Caco-2 (cell line): Measurements from ENCODE around the gene SKOR1. TPM values are rescaled to one million over a fixed set of nuclear protein-coding genes. Genes with fewer than 3 reads are reported as not detected.

ENCODE experiments used
- BruUV-seq: library from RNA; stranded (reverse); fragments of 400-500 nt; replicated peaks from 2 replicates; lab custom pipeline; 2021; lab: Mats Ljungman, UMichigan
- CTCF ChIA-PET: fragments of 300-600 bp; sonication (Branson Sonifier 250); formaldehyde crosslinking; loops from one replicate; lab custom pipeline; 2022; ENCODE audit warnings: antibody characterized with exemption; lab: Charles Lee
- POLR2A ChIA-PET: fragments of 300-600 bp; sonication (Branson Sonifier 250); formaldehyde crosslinking; loops from one replicate; lab custom pipeline; 2022; ENCODE audit warnings: antibody characterized with exemption; lab: Charles Lee
- DNase-seq, 2 experiments: peaks; one replicate each; pipeline versions ENCODE4 v3.0.0 to v3.0.0-alpha.2; 2020 to 2022
- H3K27me3 ChIP-seq: replicated peaks from 2 replicates; pipeline ENCODE4 v1.6.0; 2011; ENCODE audit warnings: low read length; ENCODE audit not compliant: control insufficient read depth, insufficient read depth
- H3K36me3 ChIP-seq: 2 replicates; pipeline ENCODE4 v1.5.1; 2011; ENCODE audit warnings: low read length; ENCODE audit not compliant: control insufficient read depth, insufficient read depth
- H3K4me1 ChIP-seq: fragments of 250-450 bp; sonication (Bioruptor Pico); 2 replicates; pipeline ENCODE4 v1.5.1; 2020; ENCODE audit warnings: mild to moderate bottlenecking
- H3K4me3 ChIP-seq: 2 replicates; pipeline ENCODE4 v1.5.1; 2011; ENCODE audit warnings: low read depth, mild to moderate bottlenecking, control low read depth, low read length
- H3K9me3 ChIP-seq: fragments of 250-450 bp; sonication (Bioruptor Pico); 2 replicates; pipeline ENCODE4 v1.5.1; 2020; ENCODE audit warnings: mild to moderate bottlenecking, moderate library complexity
- H3K27ac Mint-ChIP-seq: one replicate; pipeline ENCODE4 v1.8.0; 2022; ENCODE audit warnings: mixed read lengths; ENCODE audit not compliant: unreplicated experiment
- H3K27me3 Mint-ChIP-seq: one replicate; pipeline ENCODE4 v1.8.0; 2022; ENCODE audit warnings: mixed read lengths; ENCODE audit not compliant: insufficient read depth, unreplicated experiment
- H3K36me3 Mint-ChIP-seq: one replicate; pipeline ENCODE4 v1.8.0; 2022; ENCODE audit warnings: mild to moderate bottlenecking, mixed read lengths; ENCODE audit not compliant: insufficient read depth, unreplicated experiment
- H3K4me1 Mint-ChIP-seq: one replicate; pipeline ENCODE4 v1.8.0; 2022; ENCODE audit warnings: low read depth, mixed read lengths; ENCODE audit not compliant: unreplicated experiment
- H3K4me3 Mint-ChIP-seq: one replicate; pipeline ENCODE4 v1.8.0; 2022; ENCODE audit warnings: mild to moderate bottlenecking, moderate library complexity, mixed read lengths; ENCODE audit not compliant: unreplicated experiment
- H3K9me3 Mint-ChIP-seq: one replicate; pipeline ENCODE4 v1.8.0; 2022; ENCODE audit warnings: mixed read lengths; ENCODE audit not compliant: unreplicated experiment
- CTCF ChIP-seq, 2 experiments: fragments of 200-600 bp in 1 of 2; IDR thresholded peaks; 1 replicate in 1 of 2; 2 replicates in 1 of 2; pipeline versions ENCODE4 v1.5.1 to v1.8.0; 2011 to 2022; ENCODE audit warnings: antibody characterized with exemption in 1 of 2, control low read depth in 1 of 2, inconsistent platforms in 1 of 2, low read depth in 1 of 2, low read length in 1 of 2, mild to moderate bottlenecking in 1 of 2, moderate library complexity in 1 of 2; ENCODE audit not compliant: insufficient read depth in 1 of 2, severe bottlenecking in 1 of 2, unreplicated experiment in 1 of 2
- intact Hi-C: fragments of 100-400 bp; cut with micrococcal nuclease; formaldehyde crosslinking; loops from one replicate; pipeline ENCODE4 v1.10.0; 2022; ENCODE audit not compliant: unreplicated experiment
- total RNA-seq: library from RNA; stranded (reverse); gene quantifications from 2 replicates; pipeline ENCODE4 v1.2.3, GENCODE V29; 2022

Gene SKOR1
- total RNA-seq, 1 experiment from 2014 or later: not detected

- peak; percentile 48 to 58 for DNase-seq
- Mint-ChIP-seq H3K4me1 (peaks cover 27% of the 10 kb centered on the region), H3K27ac (peak overlapping the region; percentile 95), H3K4me3 (peak overlapping the region; percentile 70), H3K9me3 (no peaks in the 10 kb centered on the region), H3K27me3 (no peaks in the 10 kb centered on the region), H3K36me3 (peaks cover 15% of the 10 kb centered on the region)
- H3K4me1 ChIP-seq: peaks cover 25% of the 10 kb centered on the region
- TF ChIP-seq CTCF (IDR thresholded peaks at IDR 0.05; ENCODE audit: insufficient read depth in 1 of 2, low read depth in 1 of 2, low read length in 1 of 2, severe bottlenecking in 1 of 2, unreplicated experiment in 1 of 2): no peak
- H3K9me3 ChIP-seq: no peaks in the 10 kb centered on the region
- no peaks in the 10 kb centered on the region for H3K27me3 ChIP-seq
- POLR2A ChIA-PET: no interaction called here
- BruUV-seq: no TSS peak
- CTCF ChIA-PET: interaction anchor here (1.1 kb wide), 1 partner anchor 318 kb away, joined by 3 read pairs; no protein-coding TSS in a partner anchor
- H3K36me3 ChIP-seq: no peaks in the 10 kb centered on the region
- intact Hi-C loops: loop anchor here (5.0 to 10.0 kb wide), 2 partner anchors 317 to 455 kb away; partner anchors contain the start of gene C15orf61
- peak overlapping the region; percentile 85 for H3K4me3 ChIP-seq
Measured at GRCh38 chr15:67839499-67839928, 14.2 kb downstream of the SKOR1 start.

DNA sequence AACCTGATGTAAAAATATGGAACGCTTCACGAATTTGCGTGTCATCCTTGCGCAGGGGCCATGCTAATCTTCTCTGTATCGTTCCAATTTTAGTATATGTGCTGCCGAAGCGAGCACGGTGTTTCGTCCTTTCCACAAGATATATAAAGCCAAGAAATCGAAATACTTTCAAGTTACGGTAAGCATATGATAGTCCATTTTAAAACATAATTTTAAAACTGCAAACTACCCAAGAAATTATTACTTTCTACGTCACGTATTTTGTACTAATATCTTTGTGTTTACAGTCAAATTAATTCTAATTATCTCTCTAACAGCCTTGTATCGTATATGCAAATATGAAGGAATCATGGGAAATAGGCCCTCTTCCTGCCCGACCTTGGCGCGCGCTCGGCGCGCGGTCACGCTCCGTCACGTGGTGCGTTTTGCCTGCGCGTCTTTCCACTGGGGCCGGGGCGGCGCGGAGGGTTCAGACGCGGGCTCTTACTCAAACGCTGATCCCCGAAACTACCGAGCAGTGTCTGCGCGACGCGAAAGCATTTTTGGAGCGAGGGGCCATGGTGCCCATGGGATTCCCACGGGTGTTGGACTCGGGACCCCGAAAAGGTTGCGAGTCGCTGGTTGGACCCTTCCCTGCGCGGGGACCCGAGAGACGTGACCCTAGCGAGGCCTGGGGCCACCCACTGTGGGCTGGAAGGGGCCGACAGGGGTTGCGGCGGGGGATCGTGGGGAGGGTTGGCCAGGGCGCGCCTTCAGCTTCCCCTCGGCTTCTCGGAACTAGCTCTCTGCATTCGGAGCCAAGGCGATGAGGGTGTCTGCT, 14.8 kb downstream of the SKOR1 start, which contains the start of gene RNU6-1:
TSS of gene RNU6-1 (minus strand) at position 117 of the 820 bp plus-strand sequence.
- peak; percentile 92 to 94 for DNase-seq
- POLR2A ChIA-PET: interaction anchor here (0.6 kb wide), 1 partner anchor 214 kb away, joined by 3 read pairs; the partner anchor contains the start of gene PIAS1
- no TSS peak for BruUV-seq
- Mint-ChIP-seq H3K36me3 (peaks cover 15% of the 10 kb centered on the region), H3K27me3 (no peaks in the 10 kb centered on the region), H3K27ac (peak within 1 kb of the TSS; percentile 95), H3K4me3 (peak within 1 kb of the TSS; percentile 70), H3K4me1 (peaks cover 27% of the 10 kb centered on the region), H3K9me3 (no peaks in the 10 kb centered on the region)
- TF ChIP-seq CTCF (IDR thresholded peaks at IDR 0.05; ENCODE audit: insufficient read depth in 1 of 2, low read depth in 1 of 2, low read length in 1 of 2, severe bottlenecking in 1 of 2, unreplicated experiment in 1 of 2): no peak
- intact Hi-C loops: loop anchor here (1.0 to 10.0 kb wide), 6 partner anchors 23 to 795 kb away; partner anchors contain the start of genes C15orf61 and PIAS1
- H3K27me3 ChIP-seq: no peaks in the 10 kb centered on the region
- H3K36me3 ChIP-seq: no peaks in the 10 kb centered on the region
- CTCF ChIA-PET: no interaction called here
- peak within 1 kb of the TSS; percentile 85 for H3K4me3 ChIP-seq
- no peaks in the 10 kb centered on the region for H3K9me3 ChIP-seq
- H3K4me1 ChIP-seq: peaks cover 32% of the 10 kb centered on the region
